ENCODE results near the gene ANKRD13B.

ANKRD13B gene

DNA sequence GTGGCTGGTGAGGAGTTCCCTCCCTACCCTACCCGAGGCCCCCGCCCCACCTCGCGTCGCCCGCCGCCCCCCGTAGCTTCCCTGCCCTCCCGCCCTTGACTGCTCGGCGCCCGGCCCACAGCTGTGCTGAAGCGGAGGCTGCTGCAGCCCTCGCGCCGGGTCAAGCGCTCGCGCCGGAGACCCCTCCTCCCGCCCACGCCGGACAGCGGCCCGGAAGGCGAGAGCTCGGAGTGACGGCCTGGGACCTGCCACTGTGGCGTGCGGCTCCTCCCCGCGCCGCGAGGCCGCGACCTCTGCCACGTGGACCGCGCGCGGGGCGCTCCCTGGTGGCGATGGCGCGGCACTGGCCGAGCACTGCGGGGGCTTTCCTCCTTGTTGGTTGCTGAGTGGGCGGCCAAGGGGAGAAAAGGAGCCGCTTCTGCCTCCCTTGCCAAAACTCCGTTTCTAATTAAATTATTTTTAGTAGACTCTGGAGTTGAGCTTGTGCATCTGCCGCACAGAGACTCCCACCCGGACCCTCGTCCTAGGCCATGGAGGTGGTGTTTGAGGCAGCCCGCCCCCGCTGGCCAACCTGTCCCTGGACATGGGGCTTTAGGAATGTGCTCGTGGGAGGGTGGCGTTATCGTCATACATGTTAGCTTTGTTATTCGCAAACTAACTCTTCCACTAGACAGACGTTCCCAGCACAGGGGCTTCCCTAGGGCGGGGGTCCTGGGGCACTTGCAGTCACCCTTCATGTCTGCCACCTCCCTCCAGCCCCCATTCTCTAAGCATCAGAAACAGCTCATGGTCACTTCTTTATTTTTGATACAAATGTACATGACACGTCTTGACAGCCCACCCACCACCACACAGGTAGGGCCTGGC, 20.0 kb upstream of the ANKRD13B start:
- H3K9me3 ChIP-seq (ENCODE audit: low read length), result no peaks in the 10 kb centered on the region
- H3K36me3 ChIP-seq (ENCODE audit: insufficient read depth, low read length), result peaks cover 66% of the 10 kb centered on the region
- peaks cover 8% of the 10 kb centered on the region for H3K4me1 ChIP-seq (ENCODE audit: insufficient read depth, low read length)
- no peak overlapping the region for H3K4me3 ChIP-seq (ENCODE audit: low read length)
- no peaks in the 10 kb centered on the region for H3K27me3 ChIP-seq (ENCODE audit: insufficient read depth, low read length)
- H2AFZ ChIP-seq (ENCODE audit: low read depth, low read length), result no peak overlapping the region

DNA sequence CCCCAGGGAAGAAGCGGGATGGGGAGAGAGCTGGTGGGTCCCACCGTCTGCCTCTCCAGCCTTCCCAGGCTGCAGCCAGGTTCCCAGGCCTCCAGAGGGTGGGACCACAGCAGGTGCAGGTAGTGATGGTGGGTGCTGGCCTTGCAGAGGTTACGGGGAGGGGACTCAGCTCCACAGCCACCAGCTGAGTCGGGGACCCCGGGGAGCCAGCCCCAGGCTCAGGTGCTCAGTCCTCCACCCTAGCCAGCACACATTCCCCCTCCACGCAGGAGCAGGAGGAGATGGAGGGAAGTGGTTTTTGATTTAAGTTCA, 19.4 kb upstream of the ANKRD13B start:
- H3K27me3 ChIP-seq (ENCODE audit: insufficient read depth, low read length), result no peaks in the 10 kb centered on the region
- H3K4me3 ChIP-seq (ENCODE audit: low read length), result no peak overlapping the region
- no peak overlapping the region for H2AFZ ChIP-seq (ENCODE audit: low read depth, low read length)
- peaks cover 8% of the 10 kb centered on the region for H3K4me1 ChIP-seq (ENCODE audit: insufficient read depth, low read length)
- H3K36me3 ChIP-seq (ENCODE audit: insufficient read depth, low read length), result peaks cover 70% of the 10 kb centered on the region
- no peaks in the 10 kb centered on the region for H3K9me3 ChIP-seq (ENCODE audit: low read length)

DNA sequence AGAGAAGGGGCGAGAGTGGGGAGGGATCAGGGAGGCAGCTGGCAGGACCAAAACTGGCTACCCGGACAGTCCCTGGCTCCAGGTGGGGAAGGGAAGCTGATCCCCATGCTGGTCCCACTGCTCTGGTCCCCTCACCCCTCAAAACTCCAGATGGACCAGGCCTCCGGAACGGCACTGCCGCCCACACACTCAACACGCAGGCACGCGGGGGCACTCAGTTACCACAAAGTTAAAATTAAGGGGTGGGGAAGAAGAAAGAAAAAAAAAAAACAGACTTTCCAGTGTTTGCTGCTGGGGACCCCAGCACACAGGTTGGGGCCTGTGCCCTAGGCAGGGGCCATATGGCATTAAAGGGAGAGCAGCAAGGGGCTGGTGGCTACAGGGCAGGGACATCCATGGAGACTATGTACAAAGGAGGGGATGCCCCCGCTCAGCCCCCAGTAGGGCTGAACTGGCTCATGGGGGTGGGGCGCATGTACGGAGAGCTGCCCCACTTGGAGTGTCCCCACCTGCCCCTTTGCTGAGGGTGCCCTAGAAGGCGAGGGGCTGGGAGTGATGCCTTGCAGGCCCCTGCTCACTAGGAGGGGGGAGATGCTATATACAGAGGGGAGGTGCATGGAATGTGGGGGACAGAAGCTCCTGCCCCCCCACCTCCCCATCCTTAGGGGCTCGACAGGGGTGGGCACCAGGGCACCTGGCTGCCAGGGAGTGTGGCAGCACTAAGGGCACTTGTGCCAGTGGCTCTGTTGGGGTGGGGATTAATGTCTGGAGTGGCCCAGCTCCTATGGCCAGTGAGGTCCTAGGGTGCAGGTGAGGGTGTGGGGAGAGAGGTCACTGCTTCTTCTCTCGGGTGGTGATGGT, 18.8 kb upstream of the ANKRD13B start:
- Histone ChIP-seq H3K9me3 (ENCODE audit: low read length) (no peaks in the 10 kb centered on the region), H3K4me1 (ENCODE audit: insufficient read depth, low read length) (peaks cover 7% of the 10 kb centered on the region), H3K27me3 (ENCODE audit: insufficient read depth, low read length) (no peaks in the 10 kb centered on the region), H2AFZ (ENCODE audit: low read depth, low read length) (no peak overlapping the region), H3K4me3 (ENCODE audit: low read length) (no peak overlapping the region), H3K36me3 (ENCODE audit: insufficient read depth, low read length) (peaks cover 75% of the 10 kb centered on the region)

DNA sequence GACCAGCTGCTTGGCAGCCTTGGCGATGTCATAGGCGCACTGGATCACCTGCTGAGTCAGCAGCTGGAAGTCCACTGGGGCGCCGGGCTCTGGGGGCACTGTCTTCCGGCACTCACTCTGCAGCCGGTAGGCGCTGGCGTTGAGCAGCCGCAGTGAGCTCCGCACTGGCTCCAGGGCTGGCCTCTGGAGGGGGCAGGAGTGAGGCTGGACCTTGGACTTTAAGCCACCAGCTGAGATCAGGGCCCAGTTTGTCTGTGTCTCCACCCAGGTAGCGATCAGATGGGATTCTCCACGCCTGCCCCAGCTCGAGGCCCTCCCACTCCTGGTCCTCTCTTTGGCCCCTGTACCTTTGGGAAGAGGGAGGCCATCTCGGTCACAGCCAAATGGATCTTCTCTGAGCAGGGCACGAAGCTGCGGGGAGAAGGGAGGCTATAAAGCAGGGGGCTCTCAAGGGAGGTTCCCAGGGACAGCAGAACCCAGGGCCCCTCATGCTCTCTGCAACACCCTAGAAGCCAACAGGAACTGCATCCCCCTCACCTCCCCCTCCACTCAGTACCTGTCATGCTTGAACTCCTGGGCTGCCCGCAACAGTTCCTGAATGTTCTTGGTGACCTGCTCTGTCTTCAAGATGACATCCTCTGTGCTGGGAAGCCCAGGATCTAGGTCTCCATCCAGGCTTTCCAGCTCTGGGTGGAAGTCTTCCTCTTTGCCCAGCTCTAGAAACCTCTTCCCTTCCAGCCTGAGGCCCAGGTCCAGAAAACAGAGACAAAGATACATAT, 18.0 kb upstream of the ANKRD13B start:
- H3K9me3 ChIP-seq (ENCODE audit: low read length), result no peaks in the 10 kb centered on the region
- peaks cover 75% of the 10 kb centered on the region for H3K36me3 ChIP-seq (ENCODE audit: insufficient read depth, low read length)
- no peaks in the 10 kb centered on the region for H3K4me1 ChIP-seq (ENCODE audit: insufficient read depth, low read length)
- no peaks in the 10 kb centered on the region for H3K27me3 ChIP-seq (ENCODE audit: insufficient read depth, low read length)
- H2AFZ ChIP-seq (ENCODE audit: low read depth, low read length), result no peak overlapping the region
- no peak overlapping the region for H3K4me3 ChIP-seq (ENCODE audit: low read length)

DNA sequence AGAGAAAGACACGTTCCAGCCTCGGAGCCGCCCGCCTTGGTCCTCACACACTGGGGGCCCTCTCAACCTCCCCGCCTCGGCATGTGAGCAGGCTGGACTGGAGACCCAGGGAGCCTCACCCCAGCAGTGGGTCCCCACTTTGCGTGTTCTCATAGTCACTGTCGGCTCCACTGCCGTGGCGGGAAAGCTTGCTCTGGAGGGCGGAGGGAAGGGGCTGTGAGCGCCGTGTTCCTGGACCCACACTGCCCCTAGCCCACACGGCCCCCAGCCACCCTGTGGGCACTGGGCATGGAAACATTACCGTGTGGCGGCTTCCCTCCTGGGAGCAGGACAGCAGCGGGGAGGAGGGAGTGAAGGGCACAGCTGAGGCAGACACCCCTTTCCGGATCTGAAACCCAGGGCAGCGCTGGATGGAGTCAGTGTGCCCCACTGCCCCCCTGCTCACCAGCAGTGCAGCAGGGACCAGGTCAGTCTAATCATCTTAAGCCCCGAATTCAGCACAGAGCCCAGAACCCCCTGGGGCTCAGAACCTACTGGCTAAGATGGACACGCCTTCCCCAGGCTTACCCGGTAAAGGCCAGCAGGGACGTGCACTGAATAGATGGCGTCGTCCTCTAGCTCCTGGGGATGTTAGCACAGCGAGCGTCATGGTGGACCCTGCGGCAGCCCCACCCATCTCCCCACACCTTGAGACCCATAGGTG, 17.3 kb upstream of the ANKRD13B start:
- no peak overlapping the region for H3K4me3 ChIP-seq (ENCODE audit: low read length)
- no peaks in the 10 kb centered on the region for H3K9me3 ChIP-seq (ENCODE audit: low read length)
- H3K27me3 ChIP-seq (ENCODE audit: insufficient read depth, low read length), result no peaks in the 10 kb centered on the region
- peaks cover 75% of the 10 kb centered on the region for H3K36me3 ChIP-seq (ENCODE audit: insufficient read depth, low read length)
- H2AFZ ChIP-seq (ENCODE audit: low read depth, low read length), result no peak overlapping the region
- H3K4me1 ChIP-seq (ENCODE audit: insufficient read depth, low read length), result no peaks in the 10 kb centered on the region

DNA sequence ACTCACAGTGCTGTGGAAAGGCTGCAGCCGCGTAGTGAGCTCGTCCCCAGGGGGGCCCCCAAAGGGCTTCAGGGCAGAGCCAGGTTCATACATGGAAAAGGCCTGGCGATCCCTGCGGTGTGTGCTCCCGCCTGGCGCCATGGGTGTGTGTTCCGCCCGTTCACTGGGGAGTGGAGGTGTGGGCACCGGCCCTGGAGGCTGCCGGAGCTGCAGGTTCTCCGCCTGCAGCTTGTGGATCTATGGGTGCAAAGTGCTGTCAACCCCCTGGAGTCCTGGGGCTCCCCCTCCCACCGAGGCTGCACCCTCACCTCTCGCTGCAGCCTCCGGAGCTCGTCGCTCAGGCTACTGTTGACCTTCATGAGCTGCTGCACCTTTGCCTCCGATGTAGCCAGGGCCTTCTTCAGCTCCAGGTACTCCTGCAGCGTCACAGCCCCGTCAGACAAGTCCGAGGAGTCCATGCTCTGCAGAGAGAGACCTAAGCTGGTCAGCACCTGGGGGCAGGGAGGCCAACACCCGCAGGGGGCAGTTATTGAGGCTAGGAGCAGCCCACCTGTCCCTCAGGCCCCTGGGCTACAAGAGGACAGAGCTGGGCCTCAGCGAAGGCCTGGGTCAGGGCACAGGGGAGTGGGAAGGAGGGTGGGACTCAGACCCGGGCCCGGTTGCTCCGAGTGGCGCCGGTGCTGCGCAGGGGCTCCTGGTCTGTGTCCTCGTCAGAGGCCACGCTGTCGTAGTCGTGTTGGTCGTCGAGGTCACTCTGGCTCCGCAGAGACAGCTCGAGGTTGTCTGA, 16.5 kb upstream of the ANKRD13B start:
- no peak overlapping the region for H3K4me3 ChIP-seq (ENCODE audit: low read length)
- no peaks in the 10 kb centered on the region for H3K27me3 ChIP-seq (ENCODE audit: insufficient read depth, low read length)
- no peaks in the 10 kb centered on the region for H3K9me3 ChIP-seq (ENCODE audit: low read length)
- peaks cover 74% of the 10 kb centered on the region for H3K36me3 ChIP-seq (ENCODE audit: insufficient read depth, low read length)
- H3K4me1 ChIP-seq (ENCODE audit: insufficient read depth, low read length), result peaks cover 4% of the 10 kb centered on the region
- no peak overlapping the region for H2AFZ ChIP-seq (ENCODE audit: low read depth, low read length)

DNA sequence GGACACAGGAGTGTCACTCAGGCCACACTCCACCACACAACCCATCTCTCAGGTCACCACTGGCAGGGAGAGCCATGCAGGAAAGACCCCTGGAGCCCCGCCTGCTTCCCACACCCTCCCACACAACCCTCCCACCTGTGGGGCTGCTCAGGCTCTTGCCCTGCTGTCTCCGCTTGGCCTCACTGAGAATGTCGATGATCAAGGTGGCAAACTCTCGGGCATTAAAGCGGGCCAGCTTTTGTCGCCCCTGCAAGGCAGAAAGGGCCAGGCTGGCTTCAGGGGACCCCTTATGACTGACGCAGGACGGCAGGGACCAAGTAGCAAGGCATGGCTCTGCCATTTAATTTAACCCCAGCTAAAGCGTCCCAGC, 15.9 kb upstream of the ANKRD13B start:
- Histone ChIP-seq H3K4me1 (ENCODE audit: insufficient read depth, low read length) (peaks cover 6% of the 10 kb centered on the region), H3K27me3 (ENCODE audit: insufficient read depth, low read length) (no peaks in the 10 kb centered on the region), H3K9me3 (ENCODE audit: low read length) (no peaks in the 10 kb centered on the region), H3K36me3 (ENCODE audit: insufficient read depth, low read length) (peaks cover 71% of the 10 kb centered on the region), H2AFZ (ENCODE audit: low read depth, low read length) (no peak overlapping the region), H3K4me3 (ENCODE audit: low read length) (no peak overlapping the region)

DNA sequence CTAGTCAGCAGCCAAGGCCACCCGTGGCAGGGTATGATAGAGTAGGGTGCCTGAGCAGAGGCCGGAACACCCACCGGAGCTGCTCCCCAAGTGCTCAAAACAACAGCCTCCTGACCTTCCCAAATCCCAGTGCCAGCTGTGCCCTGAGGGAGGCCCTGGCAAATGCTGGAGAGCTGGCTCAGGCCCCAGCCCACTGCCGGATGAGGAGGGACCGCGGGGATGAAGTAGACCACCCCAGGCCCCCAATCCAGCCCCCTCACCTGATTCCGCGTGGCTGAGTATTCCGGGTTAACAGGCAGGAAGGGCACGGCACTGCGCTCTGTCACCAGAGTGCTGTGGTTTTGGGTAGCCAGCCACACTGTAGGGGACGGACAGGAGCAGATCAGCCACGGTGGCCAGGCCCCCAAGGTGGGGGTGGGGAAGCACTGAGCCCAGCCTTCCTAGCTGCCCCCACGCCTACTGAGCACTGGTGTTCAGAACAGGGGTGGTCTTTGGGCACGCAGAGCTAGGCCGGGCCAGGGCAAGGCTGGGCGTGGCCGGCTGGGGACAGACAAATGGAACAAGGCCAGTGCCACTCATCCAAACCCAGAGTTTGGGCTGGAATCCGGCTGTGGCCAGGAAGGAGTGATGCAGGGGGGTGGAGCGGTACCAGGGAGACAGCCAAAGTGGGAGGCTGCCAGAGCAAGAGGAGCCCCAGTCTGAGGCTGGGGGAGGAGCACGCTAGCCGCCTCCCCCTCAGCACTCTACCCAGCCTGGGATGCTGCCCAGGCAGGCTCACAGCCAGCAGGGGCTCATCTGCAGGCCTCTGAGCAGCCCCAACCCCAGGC, 15.3 kb upstream of the ANKRD13B start:
- Histone ChIP-seq H3K9me3 (ENCODE audit: low read length) (no peaks in the 10 kb centered on the region), H3K36me3 (ENCODE audit: insufficient read depth, low read length) (peaks cover 72% of the 10 kb centered on the region)

DNA sequence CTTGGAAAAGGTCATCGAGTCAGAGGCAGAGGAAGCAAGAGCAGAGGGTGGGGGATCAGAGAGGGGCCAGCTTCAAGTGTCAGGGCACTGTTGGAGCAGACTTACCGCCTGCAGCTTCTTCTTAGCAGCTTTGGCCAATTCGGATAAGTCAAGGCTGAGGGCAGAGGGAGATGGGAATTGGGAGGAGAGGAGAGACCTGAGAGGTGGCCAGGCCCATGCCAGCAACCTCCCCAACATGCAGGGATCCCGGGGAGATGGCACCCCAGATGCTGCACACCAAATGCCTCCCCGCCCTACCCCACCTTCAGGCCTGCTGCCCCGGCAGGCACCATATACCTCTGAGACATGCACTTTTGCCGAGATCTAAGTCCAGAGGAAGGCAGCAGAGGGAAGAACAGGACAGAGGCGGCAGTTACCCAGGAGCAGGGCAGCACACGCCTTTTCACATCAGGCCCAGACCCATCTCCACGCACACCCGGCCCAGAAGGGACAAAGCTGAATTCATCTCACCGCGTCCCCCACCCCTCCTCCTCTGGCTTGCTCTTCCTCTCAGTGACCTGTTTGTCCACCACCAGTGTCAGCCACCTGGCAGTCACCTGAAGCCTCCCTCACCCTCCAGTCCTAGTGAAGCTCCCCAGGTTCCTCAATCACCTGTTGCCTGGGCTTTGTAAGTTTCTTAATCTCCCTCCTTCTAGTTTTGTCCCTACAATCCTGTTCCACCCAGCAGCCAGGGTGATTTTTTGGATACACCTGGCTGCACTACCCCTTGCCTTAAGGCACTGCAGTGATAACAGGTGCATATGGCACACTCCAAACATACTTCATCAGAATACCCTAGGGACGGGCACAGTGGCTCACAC, 14.1 kb upstream of the ANKRD13B start:
- H3K27me3 ChIP-seq (ENCODE audit: insufficient read depth, low read length), result no peaks in the 10 kb centered on the region
- no peak overlapping the region for H2AFZ ChIP-seq (ENCODE audit: low read depth, low read length)
- H3K4me3 ChIP-seq (ENCODE audit: low read length), result no peak overlapping the region
- peaks cover 6% of the 10 kb centered on the region for H3K4me1 ChIP-seq (ENCODE audit: insufficient read depth, low read length)
- H3K9me3 ChIP-seq (ENCODE audit: low read length), result no peaks in the 10 kb centered on the region
- H3K36me3 ChIP-seq (ENCODE audit: insufficient read depth, low read length), result peaks cover 69% of the 10 kb centered on the region

More for the DNA sequence above, 15.3 kb upstream of the ANKRD13B start:
- Histone ChIP-seq H2AFZ (ENCODE audit: low read depth, low read length) (no peak overlapping the region), H3K4me3 (ENCODE audit: low read length) (no peak overlapping the region), H3K4me1 (ENCODE audit: insufficient read depth, low read length) (peaks cover 6% of the 10 kb centered on the region), H3K27me3 (ENCODE audit: insufficient read depth, low read length) (no peaks in the 10 kb centered on the region)

DNA sequence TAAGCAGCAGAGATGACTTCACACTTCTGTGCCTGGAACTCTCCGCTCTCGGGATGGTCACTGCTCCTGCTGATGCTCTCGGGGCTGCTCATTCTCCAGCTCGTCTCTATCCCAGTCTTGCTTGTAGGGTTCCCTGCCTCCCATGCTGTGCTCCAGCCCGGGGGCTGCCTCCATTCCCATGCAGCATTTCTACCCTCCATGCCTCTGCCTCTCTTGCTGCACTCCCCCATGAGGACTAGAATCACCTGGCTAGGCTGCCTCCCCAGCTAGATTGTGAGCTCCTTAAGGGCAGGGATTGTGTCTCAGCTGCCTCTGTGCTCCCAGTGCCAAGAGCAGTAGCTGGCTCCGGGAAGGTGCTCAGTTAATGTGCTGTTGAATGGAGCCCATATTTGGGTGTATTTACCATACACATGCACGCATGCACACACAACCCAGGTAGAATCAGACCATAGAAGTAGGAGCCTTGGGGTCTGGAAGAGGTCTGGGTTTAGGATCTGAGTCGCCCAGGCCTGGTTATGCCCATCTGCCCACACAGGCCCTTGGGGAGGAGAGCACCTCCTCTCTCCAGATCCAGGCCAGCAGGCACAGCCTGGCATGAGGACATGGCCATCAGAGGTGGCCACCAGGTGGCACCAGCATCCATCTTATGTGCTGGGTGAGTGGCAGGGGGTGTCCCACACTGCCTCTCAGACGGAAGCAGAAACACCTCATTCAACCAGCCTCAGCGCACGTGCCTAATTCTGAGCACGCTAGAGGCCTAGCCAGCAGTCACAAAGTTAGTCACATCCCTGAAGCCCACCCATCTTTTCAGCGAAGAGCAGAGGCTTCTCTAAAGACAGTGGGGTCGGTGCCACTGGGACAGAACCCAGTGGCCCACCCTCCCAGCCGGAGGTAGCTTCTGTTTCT, 12.8 kb upstream of the ANKRD13B start:
- H3K36me3 ChIP-seq (ENCODE audit: insufficient read depth, low read length), result peaks cover 56% of the 10 kb centered on the region
- H2AFZ ChIP-seq (ENCODE audit: low read depth, low read length), result no peak overlapping the region
- no peak overlapping the region for H3K4me3 ChIP-seq (ENCODE audit: low read length)
- H3K9me3 ChIP-seq (ENCODE audit: low read length), result no peaks in the 10 kb centered on the region
- H3K27me3 ChIP-seq (ENCODE audit: insufficient read depth, low read length), result no peaks in the 10 kb centered on the region
- H3K4me1 ChIP-seq (ENCODE audit: insufficient read depth, low read length), result peaks cover 15% of the 10 kb centered on the region
